Skeletal muscle tissue (tissue), 4 donors: ENCODE results near the gene IFITM10. TPM values are rescaled to one million over a fixed set of nuclear protein-coding genes. Genes with fewer than 3 reads are reported as not detected.
"Not testable (repeated sequence)": the region's sequence is repeated elsewhere in the genome, so short reads cannot be mapped to it uniquely, and the experiment has no call there.

Source experiments
- H3K27ac ChIP-seq: one replicate; pipeline ENCODE4 v1.7.0; 2013; ENCODE audit warnings: mild to moderate bottlenecking, low read depth, low read length, inconsistent platforms
- H3K27me3 ChIP-seq, 3 donors: one replicate each; pipeline ENCODE4 v1.7.0; 2013; ENCODE audit warnings: low read length in 3 of 3; ENCODE audit not compliant: control insufficient read depth in 3 of 3, insufficient read depth in 3 of 3
- H3K36me3 ChIP-seq, 3 donors: one replicate each; pipeline ENCODE4 v1.7.0; 2013; ENCODE audit warnings: low read length in 3 of 3; ENCODE audit not compliant: control insufficient read depth in 3 of 3, insufficient read depth in 3 of 3
- H3K4me1 ChIP-seq, 3 donors: one replicate each; pipeline ENCODE4 v1.7.0; 2013; ENCODE audit warnings: low read length in 3 of 3, mild to moderate bottlenecking in 3 of 3; ENCODE audit not compliant: control insufficient read depth in 3 of 3, insufficient read depth in 3 of 3
- H3K4me3 ChIP-seq, 3 donors: one replicate each; pipeline ENCODE4 v1.7.0; 2013; ENCODE audit warnings: low read length in 3 of 3
- H3K9ac ChIP-seq, 3 donors: one replicate each; pipeline ENCODE4 v1.7.0; 2013; ENCODE audit warnings: low read length in 3 of 3, mild to moderate bottlenecking in 3 of 3, moderate library complexity in 2 of 3, low read depth in 1 of 3
- H3K9me3 ChIP-seq, 3 donors: one replicate each; pipeline ENCODE4 v1.7.0; 2013; ENCODE audit warnings: low read length in 3 of 3; ENCODE audit not compliant: control insufficient read depth in 3 of 3
- total RNA-seq: library from RNA; depleted of rRNA; stranded (reverse); fragments of >200 nt; gene quantifications from one replicate; pipeline ENCODE4 v1.2.3, GENCODE V29; 2014
- donor health status: Osteomylitis.

The IFITM10 gene
- total RNA-seq, 1 donor from 2014 or later = not detected

DNA sequence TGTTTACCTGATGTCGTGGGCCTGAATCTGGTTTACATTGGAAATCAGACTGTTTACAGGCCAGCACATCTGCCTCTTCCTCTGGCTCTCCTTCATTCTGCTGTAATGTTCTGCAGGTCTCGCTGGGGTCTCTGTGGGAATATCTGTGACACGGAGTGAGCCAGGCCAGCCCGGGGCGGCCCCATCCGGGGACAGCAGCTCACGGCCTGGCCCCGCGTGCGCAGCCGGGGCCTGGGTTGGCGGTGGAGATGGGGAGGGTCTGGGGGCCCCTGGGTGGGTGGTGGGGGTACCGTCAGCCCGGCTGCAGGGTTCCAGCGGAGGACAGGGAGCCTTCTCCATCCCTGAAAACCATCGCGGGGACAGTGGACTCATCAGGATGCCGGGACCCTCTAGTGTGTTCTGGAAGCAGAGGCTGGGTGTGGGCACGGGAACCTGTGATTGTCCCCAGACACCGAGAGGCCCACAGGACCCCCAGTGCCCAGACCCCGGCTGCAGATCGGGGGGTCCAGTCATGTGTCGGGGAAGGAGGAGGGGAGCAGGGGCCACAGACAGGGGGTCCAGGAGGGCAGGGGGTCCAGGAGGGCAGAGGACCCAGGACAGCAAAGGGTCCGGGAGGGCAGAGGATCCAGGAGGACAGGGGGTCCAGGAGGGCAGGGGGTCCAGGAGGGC, 66.4 kb downstream of the IFITM10 start:
- H3K36me3 ChIP-seq, H3K27ac ChIP-seq, H3K9ac ChIP-seq, H3K4me3 ChIP-seq, H3K4me1 ChIP-seq, H3K9me3 ChIP-seq: not testable (repeated sequence)
- H3K27me3 ChIP-seq = peaks cover 0 to 17% (median 7%) of the 10 kb centered on the region in 3 donors

DNA sequence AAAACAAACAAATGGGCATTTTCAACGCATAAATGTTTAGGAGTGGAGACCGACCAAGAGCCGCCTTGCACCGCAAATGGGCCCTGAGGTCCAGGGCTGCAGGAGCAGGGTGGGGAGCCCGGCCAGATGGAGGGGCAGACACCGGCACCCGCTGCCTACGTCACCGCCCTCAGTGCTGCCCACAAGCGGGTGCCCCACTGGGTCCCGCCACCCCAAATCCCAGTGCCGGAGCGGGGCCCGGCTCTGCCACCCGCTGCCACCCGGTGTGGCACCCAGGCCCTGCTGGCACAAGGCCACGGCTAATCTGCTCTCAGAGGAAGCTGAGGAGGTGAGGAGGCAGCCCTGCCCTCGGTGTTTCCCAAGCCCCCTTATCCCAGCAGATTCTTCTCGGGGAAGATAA, 67.2 kb downstream of the IFITM10 start:
- H3K27ac ChIP-seq, H3K4me1 ChIP-seq, H3K9me3 ChIP-seq, H3K36me3 ChIP-seq, H3K9ac ChIP-seq, H3K4me3 ChIP-seq: not testable (repeated sequence)
- H3K27me3 ChIP-seq = peaks cover 0 to 14% (median 9%) of the 10 kb centered on the region in 3 donors

Other genes with a start within 250 kb of the IFITM10 start
- gene DUSP8, start 178.3 kb downstream of the IFITM10 start, total RNA-seq = 0.52 TPM
- gene KRTAP5-1, start 165.3 kb downstream of the IFITM10 start, total RNA-seq = not detected
- not detected for gene KRTAP5-2, start 152.3 kb downstream of the IFITM10 start, total RNA-seq
- not detected for gene KRTAP5-3, start 142.1 kb downstream of the IFITM10 start, total RNA-seq
- gene KRTAP5-4, start 128.5 kb downstream of the IFITM10 start, total RNA-seq = not detected
- not detected for gene KRTAP5-5, start 120.8 kb downstream of the IFITM10 start, total RNA-seq
- gene KRTAP5-6, start 53.4 kb downstream of the IFITM10 start, total RNA-seq = not detected
- gene CTSD, start 13.3 kb upstream of the IFITM10 start, total RNA-seq = 44.9 TPM
- not detected for gene SYT8, start 84.4 kb upstream of the IFITM10 start, total RNA-seq
- gene TNNI2, start 88.4 kb upstream of the IFITM10 start, total RNA-seq = 2,937 TPM
- gene LSP1, start 102.5 kb upstream of the IFITM10 start, total RNA-seq = 29.2 TPM
- gene PRR33, start 141.3 kb upstream of the IFITM10 start, total RNA-seq = 1.0 TPM
- 4,042 TPM for gene TNNT3, start 169.1 kb upstream of the IFITM10 start, total RNA-seq
- 12.0 TPM for gene MRPL23, start 196.7 kb upstream of the IFITM10 start, total RNA-seq
- gene H19, start 247.2 kb upstream of the IFITM10 start, total RNA-seq = 27,241 TPM